K562 treated with DMSO at 1 percent for 12 hours (cell line): Measurements from ENCODE around the gene SMARCA4. TPM values are rescaled to one million over a fixed set of nuclear protein-coding genes. Genes with fewer than 3 reads are reported as not detected.

Experiments
- total RNA-seq: library from RNA; unstranded; fragments of 300-600 nt; gene quantifications from 2 replicates; pipeline ENCODE4 v1.2.3, GENCODE V29; 2022; ENCODE audit not compliant: insufficient read depth

Gene SMARCA4
- 71.0 and 106 TPM in 2 replicates for total RNA-seq

DNA sequence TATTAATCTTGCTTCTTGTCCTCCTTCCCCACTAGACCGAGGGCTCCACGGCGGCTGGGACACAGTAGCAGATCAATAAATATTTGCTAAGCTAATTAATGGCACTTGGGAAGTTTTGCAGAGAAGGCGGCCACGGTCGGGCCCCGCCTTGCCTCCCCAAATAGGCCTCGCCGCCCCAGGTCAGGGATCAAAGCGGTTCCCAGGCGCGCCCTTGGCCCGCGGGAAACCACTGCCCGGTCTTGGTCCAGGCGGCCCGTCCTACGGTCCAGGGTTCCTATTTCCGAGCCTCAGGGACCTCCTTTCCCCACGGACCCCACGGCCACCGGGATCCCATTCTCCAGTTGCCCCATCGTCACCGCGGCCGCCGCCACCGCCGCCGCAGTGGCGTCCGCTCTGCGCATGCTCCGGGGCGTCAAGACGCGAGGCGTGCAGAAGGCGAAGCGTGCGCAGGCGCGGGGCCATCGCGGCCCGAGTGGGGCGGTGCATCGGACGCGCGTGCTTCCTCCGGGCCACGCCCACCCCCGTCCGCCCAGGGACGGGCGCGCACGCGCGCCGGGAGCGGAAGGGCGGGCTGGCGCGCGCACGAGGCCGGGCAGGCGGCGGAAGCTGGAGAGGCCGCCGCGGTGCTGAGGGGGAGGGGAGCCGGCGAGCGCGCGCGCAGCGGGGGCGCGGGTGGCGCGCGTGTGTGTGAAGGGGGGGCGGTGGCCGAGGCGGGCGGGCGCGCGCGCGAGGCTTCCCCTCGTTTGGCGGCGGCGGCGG is at the start of gene SMARCA4:
Gene SMARCA4, plus strand, starts transcription at position 717 of the 759 bp plus-strand sequence. CDS start 23,122 bp downstream, outside the sequence.

GRCh38 chr19:10928563-10929401 is 32.0 kb upstream of the SMARCA4 start, which contains the start of the genes TIMM29 and YIPF2:
TIMM29 (plus strand) TSS chr19:10928811; CDS start chr19:10928823, 12 bp downstream.
YIPF2 (minus strand) TSS chr19:10928639; CDS start chr19:10928410, 229 bp downstream.

DNA sequence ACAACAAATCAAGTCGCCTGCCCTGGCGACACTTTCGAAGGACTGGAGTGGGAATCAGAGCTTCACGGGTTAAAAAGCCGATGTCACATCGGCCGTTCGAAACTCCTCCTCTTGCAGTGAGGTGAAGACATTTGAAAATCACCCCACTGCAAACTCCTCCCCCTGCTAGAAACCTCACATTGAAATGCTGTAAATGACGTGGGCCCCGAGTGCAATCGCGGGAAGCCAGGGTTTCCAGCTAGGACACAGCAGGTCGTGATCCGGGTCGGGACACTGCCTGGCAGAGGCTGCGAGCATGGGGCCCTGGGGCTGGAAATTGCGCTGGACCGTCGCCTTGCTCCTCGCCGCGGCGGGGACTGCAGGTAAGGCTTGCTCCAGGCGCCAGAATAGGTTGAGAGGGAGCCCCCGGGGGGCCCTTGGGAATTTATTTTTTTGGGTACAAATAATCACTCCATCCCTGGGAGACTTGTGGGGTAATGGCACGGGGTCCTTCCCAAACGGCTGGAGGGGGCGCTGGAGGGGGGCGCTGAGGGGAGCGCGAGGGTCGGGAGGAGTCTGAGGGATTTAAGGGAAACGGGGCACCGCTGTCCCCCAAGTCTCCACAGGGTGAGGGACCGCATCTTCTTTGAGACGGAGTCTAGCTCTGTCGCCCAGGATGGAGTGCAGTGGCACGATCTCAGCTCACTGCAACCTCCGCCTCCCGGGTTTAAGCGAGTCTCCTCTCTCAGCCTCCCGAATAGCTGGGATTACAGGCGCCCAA is 128.6 kb downstream of the SMARCA4 start, which contains the start of gene LDLR:
Gene LDLR, plus strand, starts transcription at position 210 of the 760 bp plus-strand sequence. Its CDS starts 86 bp downstream, at position 296.

Other genes with a start within 250 kb of the SMARCA4 start
- gene DNM2, start 243.0 kb upstream of the SMARCA4 start, total RNA-seq = 138 and 240 TPM in 2 replicates
- gene TMED1, start 124.8 kb upstream of the SMARCA4 start, total RNA-seq = 59.0 and 100.0 TPM in 2 replicates
- 0.84 TPM in 1 of 2 replicates, not detected in the other for gene C19orf38, start 112.6 kb upstream of the SMARCA4 start, total RNA-seq
- 41.5 and 74.7 TPM in 2 replicates for gene CARM1, start 89.5 kb upstream of the SMARCA4 start, total RNA-seq
- 86.1 and 96.1 TPM in 2 replicates for gene YIPF2, start 32.4 kb upstream of the SMARCA4 start, total RNA-seq
- gene TIMM29, start 32.2 kb upstream of the SMARCA4 start, total RNA-seq = 43.1 and 49.4 TPM in 2 replicates
- gene LDLR, start 128.4 kb downstream of the SMARCA4 start, total RNA-seq = 17.5 and 47.0 TPM in 2 replicates
- gene SPC24, start 194.8 kb downstream of the SMARCA4 start, total RNA-seq = 32.5 and 40.5 TPM in 2 replicates
- gene KANK2, start 236.5 kb downstream of the SMARCA4 start, total RNA-seq = 14.5 and 56.0 TPM in 2 replicates